Neural progenitor cell (in vitro differentiated cells): ENCODE results near the gene EEF1AKMT4. TPM values are rescaled to one million over a fixed set of nuclear protein-coding genes. Genes with fewer than 3 reads are reported as not detected.

ENCODE experiments used
- DNase-seq: peaks from one replicate; pipeline ENCODE4 v3.0.0-alpha.2; 2016; ENCODE audit warnings: low spot score
- H2AFZ ChIP-seq: fragments of 200-600 bp; sonication (generic); replicated peaks from 2 replicates; pipeline ENCODE4 v1.6.1; 2016; ENCODE audit warnings: antibody characterized with exemption
- H3F3A ChIP-seq: fragments of 200-600 bp; sonication (generic); 2 replicates; pipeline ENCODE4 v1.6.1; 2016; ENCODE audit warnings: antibody characterized with exemption, low read depth
- H3K27ac ChIP-seq: fragments of 200-600 bp; sonication (generic); 2 replicates; pipeline ENCODE4 v1.5.1; 2016; ENCODE audit warnings: mild to moderate bottlenecking
- H3K27me3 ChIP-seq: fragments of 200-600 bp; sonication (generic); 2 replicates; pipeline ENCODE4 v1.6.1; 2016; ENCODE audit warnings: mild to moderate bottlenecking, moderate library complexity
- H3K36me3 ChIP-seq: fragments of 200-600 bp; sonication (generic); 2 replicates; pipeline ENCODE4 v1.5.1; 2016
- H3K4me1 ChIP-seq: fragments of 200-600 bp; sonication (generic); 2 replicates; pipeline ENCODE4 v1.6.1; 2016; ENCODE audit warnings: mixed run types
- H3K4me2 ChIP-seq: fragments of 200-600 bp; sonication (generic); 2 replicates; pipeline ENCODE4 v1.6.1; 2016
- H3K4me3 ChIP-seq: fragments of 200-600 bp; sonication (generic); 2 replicates; pipeline ENCODE4 v1.5.1; 2016
- H3K79me2 ChIP-seq: fragments of 200-600 bp; sonication (generic); 2 replicates; pipeline ENCODE4 v1.6.1; 2016; ENCODE audit warnings: low read depth
- H3K9ac ChIP-seq: fragments of 200-600 bp; sonication (generic); 2 replicates; pipeline ENCODE4 v1.6.1; 2016
- H3K9me3 ChIP-seq: fragments of 200-600 bp; sonication (generic); 2 replicates; pipeline ENCODE4 v1.5.1; 2016; ENCODE audit warnings: low read depth
- H4K20me1 ChIP-seq: fragments of 200-600 bp; sonication (generic); 2 replicates; pipeline ENCODE4 v1.6.1; 2016; ENCODE audit warnings: low read depth
- H3K27ac Mint-ChIP-seq: 3 replicates; pipeline ENCODE4 v1.8.0; 2021; ENCODE audit warnings: mixed read lengths
- H3K27me3 Mint-ChIP-seq: 2 replicates; pipeline ENCODE4 v1.8.0; 2022; ENCODE audit warnings: low read depth, mild to moderate bottlenecking, inconsistent platforms, moderate library complexity, mixed read lengths; ENCODE audit not compliant: insufficient read depth
- H3K36me3 Mint-ChIP-seq: 3 replicates; pipeline ENCODE4 v1.8.0; 2021; ENCODE audit warnings: mixed read lengths
- H3K4me1 Mint-ChIP-seq: 3 replicates; pipeline ENCODE4 v1.8.0; 2021; ENCODE audit warnings: mixed read lengths
- H3K4me3 Mint-ChIP-seq: 3 replicates; pipeline ENCODE4 v1.8.0; 2021; ENCODE audit warnings: mild to moderate bottlenecking, moderate library complexity, mixed read lengths
- H3K9me3 Mint-ChIP-seq: 3 replicates; pipeline ENCODE4 v1.8.0; 2020; ENCODE audit warnings: mixed read lengths
- CTCF ChIP-seq: fragments of 200-600 bp; sonication (generic); IDR thresholded peaks from 2 replicates; pipeline ENCODE4 v1.5.1; 2017; ENCODE audit warnings: antibody characterized with exemption, mild to moderate bottlenecking
- EZH2 ChIP-seq: fragments of 200-600 bp; sonication (generic); IDR thresholded peaks from 2 replicates; pipeline ENCODE4 v1.6.1; 2017; ENCODE audit warnings: antibody characterized with exemption, mild to moderate bottlenecking, moderate library complexity
- EZH2phosphoT487 ChIP-seq: fragments of 200-600 bp; sonication (generic); IDR thresholded peaks from 2 replicates; pipeline ENCODE4 v1.6.1; 2017; ENCODE audit warnings: antibody characterized with exemption
- total RNA-seq: library from RNA; depleted of rRNA; stranded (reverse); fragments of >200 nt; gene quantifications from 2 replicates; pipeline ENCODE4 v1.2.3, GENCODE V29; 2015; ENCODE audit warnings: low replicate concordance

Gene EEF1AKMT4
- total RNA-seq, 1 donor from 2014 or later: 3.7 TPM

GRCh38 chr3:184209146-184209923, 40.1 kb upstream of the EEF1AKMT4 start:
- Histone ChIP-seq H3K27me3 (no peaks in the 10 kb centered on the region), H3F3A (no peaks in the 10 kb centered on the region), H3K36me3 (no peaks in the 10 kb centered on the region), H2AFZ (no peak overlapping the region), H3K4me1 (no peaks in the 10 kb centered on the region), H3K9ac (no peak overlapping the region), H3K79me2 (no peaks in the 10 kb centered on the region), H3K4me2 (no peak overlapping the region), H3K9me3 (no peaks in the 10 kb centered on the region), H3K27ac (no peak overlapping the region), H4K20me1 (no peaks in the 10 kb centered on the region), H3K4me3 (no peak overlapping the region)
- Mint-ChIP-seq H3K36me3 (no peaks in the 10 kb centered on the region), H3K27me3 (peaks cover 7% of the 10 kb centered on the region), H3K4me1 (no peaks in the 10 kb centered on the region), H3K9me3 (no peaks in the 10 kb centered on the region), H3K4me3 (no peak overlapping the region), H3K27ac (no peak overlapping the region)
- TF ChIP-seq CTCF: no peak
- no peak for TF ChIP-seq EZH2
- no peak for TF ChIP-seq EZH2phosphoT487
- DNase-seq: no peak

- Mint-ChIP-seq H3K4me1 (no peaks in the 10 kb centered on the region), H3K27ac (no peak overlapping the region), H3K36me3 (no peaks in the 10 kb centered on the region), H3K4me3 (no peak overlapping the region), H3K9me3 (peaks cover 4% of the 10 kb centered on the region), H3K27me3 (peaks cover 7% of the 10 kb centered on the region)
- H3K79me2 ChIP-seq: no peaks in the 10 kb centered on the region
- no peaks in the 10 kb centered on the region for H3K4me1 ChIP-seq
- no peak overlapping the region for H2AFZ ChIP-seq
- no peak overlapping the region for H3K4me2 ChIP-seq
- H3K9ac ChIP-seq: no peak overlapping the region
- no peak overlapping the region for H3K27ac ChIP-seq
- no peaks in the 10 kb centered on the region for H3K9me3 ChIP-seq
- no peaks in the 10 kb centered on the region for H4K20me1 ChIP-seq
- no peaks in the 10 kb centered on the region for H3K27me3 ChIP-seq
- no peak overlapping the region for H3K4me3 ChIP-seq
- no peaks in the 10 kb centered on the region for H3K36me3 ChIP-seq
- no peak for DNase-seq
- TF ChIP-seq EZH2phosphoT487: no peak
- TF ChIP-seq CTCF: no peak
- no peak for TF ChIP-seq EZH2
- H3F3A ChIP-seq: no peaks in the 10 kb centered on the region
These were observed 38.2 kb upstream of the EEF1AKMT4 start for GRCh38 chr3:184211297-184211696.

- H3K27ac Mint-ChIP-seq: no peak overlapping the region
- no peak overlapping the region for H3K4me3 Mint-ChIP-seq
- TF ChIP-seq EZH2phosphoT487: no peak
- TF ChIP-seq EZH2: no peak
- TF ChIP-seq CTCF: no peak
- H3K4me1 Mint-ChIP-seq: no peaks in the 10 kb centered on the region
- H4K20me1 ChIP-seq: no peaks in the 10 kb centered on the region
- no peaks in the 10 kb centered on the region for H3K79me2 ChIP-seq
- no peak overlapping the region for H3K27ac ChIP-seq
- no peak for DNase-seq
- peaks cover 6% of the 10 kb centered on the region for H3K27me3 Mint-ChIP-seq
- H3K9me3 Mint-ChIP-seq: peaks cover 4% of the 10 kb centered on the region
- no peaks in the 10 kb centered on the region for H3K9me3 ChIP-seq
- no peak overlapping the region for H2AFZ ChIP-seq
- no peaks in the 10 kb centered on the region for H3K27me3 ChIP-seq
- no peaks in the 10 kb centered on the region for H3K36me3 Mint-ChIP-seq
- H3K4me1 ChIP-seq: no peaks in the 10 kb centered on the region
- no peak overlapping the region for H3K4me2 ChIP-seq
- no peak overlapping the region for H3K9ac ChIP-seq
- H3K4me3 ChIP-seq: no peak overlapping the region
- H3F3A ChIP-seq: no peaks in the 10 kb centered on the region
- H3K36me3 ChIP-seq: no peaks in the 10 kb centered on the region
These were observed 37.8 kb upstream of the EEF1AKMT4 start for GRCh38 chr3:184211718-184212117.
